ENCODE measurements around the gene ATP8A2.

GRCh38 chr13:25683662-25684370, 312.0 kb downstream of the ATP8A2 start:
- TF ChIP-seq CTCF (IDR thresholded peaks at IDR 0.05) (no peak), POLR2A (IDR thresholded peaks at IDR 0.05) (no peak)
